Upper lobe of right lung (tissue), 1 donor: ENCODE data around the gene SCGB1C2. TPM values are rescaled to one million over a fixed set of nuclear protein-coding genes. Genes with fewer than 3 reads are reported as not detected.

ENCODE experiments used
- ATAC-seq: fragments of 200-7000 bp; cut with Tn5 transposase; one replicate; pipeline ENCODE4 v1.9.1; 2020; ENCODE audit warnings: mild to moderate bottlenecking, moderate library complexity
- DNase-seq: peaks from one replicate; pipeline ENCODE4 v3.0.0-alpha.2; 2020
- H3K27ac ChIP-seq: fragments of 200-600 bp; one replicate; pipeline ENCODE4 v1.8.0; 2022
- H3K27me3 ChIP-seq: fragments of 200-600 bp; one replicate; pipeline ENCODE4 v1.8.0; 2022; ENCODE audit warnings: mild to moderate bottlenecking
- H3K36me3 ChIP-seq: fragments of 200-600 bp; one replicate; pipeline ENCODE4 v1.8.0; 2022
- H3K4me1 ChIP-seq: fragments of 200-600 bp; one replicate; pipeline ENCODE4 v1.8.0; 2022
- H3K4me3 ChIP-seq: fragments of 200-600 bp; one replicate; pipeline ENCODE4 v1.8.0; 2022; ENCODE audit warnings: mild to moderate bottlenecking
- H3K9me3 ChIP-seq: fragments of 200-600 bp; one replicate; pipeline ENCODE4 v1.8.0; 2022
- CTCF ChIP-seq: fragments of 200-600 bp; IDR thresholded peaks from one replicate; pipeline ENCODE4 v1.8.0; 2022; ENCODE audit warnings: antibody characterized with exemption
- intact Hi-C: fragments of 100-400 bp; cut with DNase I; formaldehyde crosslinking; loops from one replicate; pipeline ENCODE4 v1.11.0; 2022
- total RNA-seq: library from RNA; stranded (reverse); fragmentation: NEBNext Ultra II Directional; extraction: Animal tissue kit (Norgen Biotek cat#: 25700); gene quantifications from one replicate; pipeline ENCODE4 v1.2.1, GENCODE V29; 2021
- donor health status: DM: no; HTN: yes; CAD: no; lungs with severe emphysema.

SCGB1C2 gene
- total RNA-seq, 1 donor from 2014 or later: not detected

DNA sequence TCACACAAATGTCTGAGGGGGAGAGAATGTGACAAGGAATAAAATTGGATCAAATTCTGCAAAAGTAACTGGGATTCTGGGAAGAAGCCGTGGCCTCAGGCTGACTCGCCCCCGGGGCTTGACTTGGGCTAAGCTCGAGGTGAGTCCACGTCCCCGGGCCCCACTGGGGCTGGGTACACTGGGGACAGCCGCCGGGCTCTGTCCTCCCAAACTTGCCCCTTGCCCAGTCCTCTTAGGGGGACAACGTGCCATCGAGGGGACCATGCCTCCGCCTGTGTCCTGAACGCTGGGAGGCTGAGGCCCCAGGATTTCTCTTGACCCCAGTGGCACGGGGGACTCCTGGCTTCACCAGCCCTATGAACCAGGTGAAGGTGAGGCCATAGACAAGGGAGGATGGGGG is 23.0 kb downstream of the SCGB1C2 start:
- Histone ChIP-seq H3K36me3 (no peaks in the 10 kb centered on the region), H3K27ac (no peak overlapping the region), H3K4me1 (no peaks in the 10 kb centered on the region), H3K9me3 (no peaks in the 10 kb centered on the region), H3K27me3 (no peaks in the 10 kb centered on the region), H3K4me3 (no peak overlapping the region)
- no peak for ATAC-seq
- no peak for TF ChIP-seq CTCF
- intact Hi-C loops: no loop called here
- peak; percentile 52 for DNase-seq

GRCh38 chr17:161481-161880 is 24.1 kb downstream of the SCGB1C2 start:
- no peak overlapping the region for H3K27ac ChIP-seq
- no peak overlapping the region for H3K4me3 ChIP-seq
- no peak for TF ChIP-seq CTCF
- ATAC-seq: no peak
- H3K4me1 ChIP-seq: no peaks in the 10 kb centered on the region
- H3K36me3 ChIP-seq: no peaks in the 10 kb centered on the region
- intact Hi-C loops: no loop called here
- no peaks in the 10 kb centered on the region for H3K9me3 ChIP-seq
- no peaks in the 10 kb centered on the region for H3K27me3 ChIP-seq
- DNase-seq: no peak

DNA sequence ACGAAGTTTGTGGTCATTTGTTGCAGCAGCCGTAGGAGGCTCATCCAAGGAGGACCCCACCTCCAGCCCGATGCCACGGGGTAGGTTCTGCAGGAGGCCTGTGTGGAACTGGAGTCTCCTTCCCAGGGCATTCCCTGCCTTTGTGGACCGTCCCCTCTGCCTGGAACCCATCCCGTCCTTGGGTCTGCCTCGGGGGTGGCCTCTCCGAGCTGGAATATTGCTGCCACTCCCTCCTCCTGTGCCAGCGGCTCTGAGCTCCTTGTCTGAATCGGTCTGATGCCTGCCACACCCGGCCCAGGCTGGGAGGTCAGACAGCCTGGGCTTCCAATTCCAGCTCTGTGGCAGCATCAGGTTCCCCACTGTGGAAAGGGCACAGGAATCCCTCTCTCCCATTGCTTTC is 25.3 kb downstream of the SCGB1C2 start:
- intact Hi-C loops: no loop called here
- H3K4me3 ChIP-seq: no peak overlapping the region
- H3K9me3 ChIP-seq: no peaks in the 10 kb centered on the region
- H3K27ac ChIP-seq: no peak overlapping the region
- ATAC-seq (no peak), DNase-seq (peak; percentile 57)
- TF ChIP-seq CTCF: no peak
- no peaks in the 10 kb centered on the region for H3K4me1 ChIP-seq
- H3K36me3 ChIP-seq: no peaks in the 10 kb centered on the region
- no peaks in the 10 kb centered on the region for H3K27me3 ChIP-seq

DNA sequence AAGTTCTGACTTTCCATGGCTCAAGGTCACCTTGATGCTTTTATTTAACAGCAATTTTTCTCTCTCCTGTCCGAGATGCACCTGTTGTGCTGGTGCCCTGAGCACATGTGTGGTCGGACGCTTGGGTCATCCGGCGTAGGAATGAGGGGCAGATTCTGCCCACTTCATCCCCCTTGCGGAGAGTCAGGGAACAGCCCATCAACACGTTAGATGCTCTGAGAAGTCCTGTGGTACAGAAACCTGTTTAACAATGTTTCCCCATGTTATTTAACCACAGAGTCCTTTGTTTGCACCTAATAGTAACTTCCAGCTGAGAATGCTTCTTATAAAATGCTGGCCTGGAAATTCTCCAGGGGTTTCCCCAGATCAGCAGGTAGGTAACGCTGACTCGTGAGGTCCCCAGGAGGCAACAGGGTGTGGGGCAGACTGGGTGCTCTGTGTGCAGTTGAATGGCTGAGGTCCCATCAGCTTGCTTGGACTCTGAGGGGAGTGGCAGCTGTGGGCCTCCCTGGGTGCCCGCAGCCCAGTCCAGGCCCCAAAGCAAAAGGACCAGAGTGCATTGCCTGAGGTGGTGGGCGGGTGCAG is 26.2 kb downstream of the SCGB1C2 start:
- no peak overlapping the region for H3K4me3 ChIP-seq

DNA sequence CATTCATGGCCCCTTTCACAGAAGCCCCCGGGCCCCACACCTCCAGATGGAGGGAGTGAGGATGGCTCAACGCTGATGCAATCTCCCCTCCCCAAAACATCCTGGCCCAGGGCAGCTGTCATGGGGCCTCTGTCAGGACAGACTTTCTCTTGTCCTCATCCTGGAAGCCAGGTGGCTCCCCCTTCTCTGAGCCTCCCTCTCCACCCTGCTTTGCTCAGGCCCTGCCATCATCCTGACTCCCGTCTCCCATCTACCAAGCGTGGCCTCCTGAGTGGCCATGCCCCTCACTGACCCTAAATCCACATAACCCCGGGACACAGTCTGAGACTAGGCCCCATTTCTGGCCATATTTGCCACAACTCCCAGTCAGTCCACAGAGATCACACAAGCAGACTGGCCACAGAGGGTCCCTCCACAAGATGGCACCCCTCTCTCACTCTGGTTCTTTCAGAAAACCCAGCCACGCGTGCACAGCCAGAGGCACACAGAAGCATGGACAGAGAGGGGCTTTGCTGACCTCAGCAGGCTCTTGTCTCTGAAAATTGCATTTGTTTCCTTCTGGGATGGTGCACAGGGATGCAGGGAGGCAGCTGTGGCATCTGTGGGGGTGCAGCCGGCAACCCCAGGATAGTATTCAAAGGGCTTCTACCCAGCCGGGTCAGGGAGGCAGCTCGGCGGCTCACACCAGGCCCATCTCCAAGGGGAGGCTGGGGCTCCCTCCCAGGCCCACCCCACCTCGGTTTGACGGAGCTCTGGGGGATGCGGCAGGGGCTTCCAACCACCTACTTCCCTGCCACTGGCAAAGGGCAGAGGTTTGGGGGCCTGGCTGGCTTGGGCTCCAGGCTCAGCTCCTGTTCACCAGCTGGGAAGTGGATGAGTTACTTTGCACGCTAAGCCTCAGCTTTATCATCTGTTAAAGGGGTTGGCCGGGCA is 27.2 kb downstream of the SCGB1C2 start:
- no peak overlapping the region for H3K4me3 ChIP-seq
- peak; percentile 61 for ATAC-seq
- DNase-seq: peak; percentile 61
- H3K27me3 ChIP-seq: no peaks in the 10 kb centered on the region
- peak; percentile 52 for TF ChIP-seq CTCF
- H3K4me1 ChIP-seq: no peaks in the 10 kb centered on the region
- H3K9me3 ChIP-seq: no peaks in the 10 kb centered on the region
- intact Hi-C loops: no loop called here
- H3K27ac ChIP-seq: no peak overlapping the region
- H3K36me3 ChIP-seq: no peaks in the 10 kb centered on the region

More for the DNA sequence above, 26.2 kb downstream of the SCGB1C2 start:
- ATAC-seq (no peak), DNase-seq (no peak)
- Histone ChIP-seq H3K9me3 (no peaks in the 10 kb centered on the region), H3K36me3 (no peaks in the 10 kb centered on the region), H3K4me1 (no peaks in the 10 kb centered on the region), H3K27ac (no peak overlapping the region), H3K27me3 (no peaks in the 10 kb centered on the region)
- TF ChIP-seq CTCF: no peak
- intact Hi-C loops: no loop called here
